ENCODE measurements around the gene MTHFSD.

GRCh38 chr16:86557587-86557986 lies 2.6 kb upstream of the MTHFSD start:
- no peak for TF ChIP-seq NR3C1 (CRISPR knock-in tag; conservative IDR thresholded peaks at IDR 0.05; ENCODE audit: low read depth)
- TF ChIP-seq SP1 (CRISPR knock-in tag; conservative IDR thresholded peaks at IDR 0.05), result no peak

Data from WTC11 (cell line).